Immature natural killer cell (primary cell): ENCODE results near the gene SEC22C. TPM values are rescaled to one million over a fixed set of nuclear protein-coding genes. Genes with fewer than 3 reads are reported as not detected.
"Not testable (repeated sequence)": the region's sequence is repeated elsewhere in the genome, so short reads cannot be mapped to it uniquely, and the experiment has no call there.

ENCODE experiments used
- DNase-seq, 3 donors: peaks; one replicate each; pipeline ENCODE4 v3.0.0; 2022; ENCODE audit warnings: mixed read lengths in 1 of 3
- H3K27ac Mint-ChIP-seq, 6 donors: one replicate each; pipeline ENCODE4 v1.8.0; 2020; ENCODE audit warnings: mixed read lengths in 6 of 6, mild to moderate bottlenecking in 5 of 6, inconsistent platforms in 4 of 6, moderate library complexity in 3 of 6
- H3K27me3 Mint-ChIP-seq, 3 donors: one replicate each; pipeline ENCODE4 v1.8.0; 2020 to 2021; ENCODE audit warnings: low read depth in 3 of 3, mild to moderate bottlenecking in 3 of 3, mixed read lengths in 3 of 3, moderate library complexity in 3 of 3, inconsistent platforms in 1 of 3
- H3K36me3 Mint-ChIP-seq, 3 donors: one replicate each; pipeline ENCODE4 v1.8.0; 2020; ENCODE audit warnings: mixed read lengths in 3 of 3, inconsistent platforms in 2 of 3, mild to moderate bottlenecking in 2 of 3
- H3K4me1 Mint-ChIP-seq, 2 donors: one replicate each; pipeline ENCODE4 v1.8.0; 2020; ENCODE audit warnings: inconsistent platforms in 2 of 2, mild to moderate bottlenecking in 2 of 2, mixed read lengths in 2 of 2, moderate library complexity in 1 of 2
- H3K4me3 Mint-ChIP-seq, 5 donors: one replicate each; pipeline ENCODE4 v1.8.0; 2020; ENCODE audit warnings: mild to moderate bottlenecking in 5 of 5, mixed read lengths in 5 of 5, inconsistent platforms in 3 of 5, moderate library complexity in 3 of 5
- H3K9me3 Mint-ChIP-seq, 6 donors: one replicate each; pipeline ENCODE4 v1.8.0; 2020; ENCODE audit warnings: mild to moderate bottlenecking in 6 of 6, mixed read lengths in 6 of 6, inconsistent platforms in 4 of 6, moderate library complexity in 3 of 6
- polyA plus RNA-seq, 3 donors: library from polyadenylated mRNA; unstranded; fragments of 300-500 nt; fragmentation: Illumina TruSeq; gene quantifications; one replicate each; pipeline ENCODE4 v1.2.3, GENCODE V29; 2021

SEC22C gene
- polyA plus RNA-seq: 10 to 100 TPM; 28.7 to 35.6 (median 30.8) TPM

- H3K36me3 Mint-ChIP-seq: peaks cover 0 to 6% (median 5%) of the 10 kb centered on the region in 3 donors
- H3K4me1 Mint-ChIP-seq: peaks cover 26 to 38% of the 10 kb centered on the region in 2 donors
- H3K4me3 Mint-ChIP-seq: peak within 1 kb of the TSS; percentile 87 to 93 (median 92)
- peak within 1 kb of the TSS; percentile 92 to 97 (median 96) for H3K27ac Mint-ChIP-seq
- H3K27me3 Mint-ChIP-seq: peaks cover 4 to 13% (median 8%) of the 10 kb centered on the region in 3 donors
- no peaks in the 10 kb centered on the region for H3K9me3 Mint-ChIP-seq
- peak; percentile 96 for DNase-seq
These were observed at the start of gene SEC22C for GRCh38 chr3:42581709-42582473. Gene SEC22C (minus strand): TSS chr3:42581967. CDS start chr3:42569046, 12,921 bp downstream.

DNA sequence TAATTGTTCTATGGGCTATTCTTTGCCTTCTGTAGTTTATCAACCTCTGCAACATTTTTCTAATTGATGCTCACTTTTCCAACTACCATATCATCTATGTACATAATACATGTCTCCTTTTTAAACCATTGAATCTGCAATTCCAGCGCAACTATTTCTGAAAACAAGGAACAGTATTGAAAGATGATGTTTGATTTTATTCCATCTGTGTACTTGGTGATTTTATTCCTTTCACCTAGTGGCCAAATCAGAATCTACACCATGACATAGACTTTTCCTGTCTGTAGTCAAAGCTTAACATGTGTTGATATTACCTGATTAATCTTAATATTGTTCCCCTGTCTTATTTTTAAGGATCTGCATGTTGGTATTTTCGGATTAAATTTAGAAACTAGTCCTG, 31.7 kb upstream of the SEC22C start:
- no peak for DNase-seq
- peak overlapping the region; percentile 1 to 58 (median 36) for H3K27ac Mint-ChIP-seq
- H3K36me3 Mint-ChIP-seq: peaks cover 0 to 10% (median 3%) of the 10 kb centered on the region in 3 donors
- peaks cover 0 to 3% (median 2%) of the 10 kb centered on the region in 3 donors for H3K27me3 Mint-ChIP-seq
- H3K4me3 Mint-ChIP-seq: no peak overlapping the region
- peaks cover 47 to 84% of the 10 kb centered on the region in 2 donors for H3K4me1 Mint-ChIP-seq
- no peaks in the 10 kb centered on the region for H3K9me3 Mint-ChIP-seq

DNA sequence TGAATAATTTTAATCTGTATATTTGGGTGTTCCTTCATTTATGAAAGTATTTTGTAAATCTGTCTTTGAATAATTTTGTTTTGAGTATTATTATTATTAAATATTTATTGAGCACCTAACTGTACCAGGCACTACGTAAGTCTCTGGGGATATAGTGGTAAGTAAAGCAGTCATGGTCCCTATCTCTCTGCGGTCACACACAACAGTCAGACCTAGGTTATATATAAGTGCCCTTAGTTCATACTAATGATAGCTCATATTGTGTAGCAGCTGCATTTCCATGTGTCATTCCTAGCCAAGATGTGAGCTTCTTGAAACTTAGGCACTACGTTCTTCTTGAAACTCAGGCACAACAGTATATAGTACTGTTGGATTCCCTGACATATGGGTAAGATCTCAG, 31.2 kb upstream of the SEC22C start:
- H3K9me3 Mint-ChIP-seq: no peaks in the 10 kb centered on the region
- H3K27ac Mint-ChIP-seq: peak overlapping the region in 4 of 6 donors; percentile 4 to 65 (median 53)
- peaks cover 0 to 3% (median 2%) of the 10 kb centered on the region in 3 donors for H3K27me3 Mint-ChIP-seq
- no peak for DNase-seq
- H3K4me3 Mint-ChIP-seq: no peak overlapping the region
- peaks cover 0 to 10% (median 3%) of the 10 kb centered on the region in 3 donors for H3K36me3 Mint-ChIP-seq
- peaks cover 47 to 85% of the 10 kb centered on the region in 2 donors for H3K4me1 Mint-ChIP-seq

DNA sequence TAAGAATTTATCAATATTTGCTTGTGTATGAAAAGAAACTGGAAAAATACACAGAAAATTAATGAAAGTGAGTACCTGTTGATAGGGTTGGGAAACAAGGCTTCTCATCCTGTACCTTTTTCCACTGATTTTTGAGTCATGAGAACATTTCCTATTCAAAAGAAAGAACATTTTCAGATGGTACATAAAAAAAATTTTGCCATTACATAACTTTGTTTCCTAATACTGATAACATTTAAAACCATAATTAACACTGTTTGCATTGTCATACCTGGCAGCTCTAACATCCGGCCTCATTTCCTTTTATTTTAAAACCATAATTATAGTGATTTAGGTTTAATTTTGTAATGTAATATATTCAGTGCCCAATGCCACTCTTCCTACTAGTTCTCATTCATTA, 30.4 kb upstream of the SEC22C start:
- Mint-ChIP-seq H3K27ac (peak overlapping the region in 4 of 6 donors; percentile 13 to 72 (median 56)), H3K9me3 (no peaks in the 10 kb centered on the region), H3K27me3 (peaks cover 0 to 3% (median 2%) of the 10 kb centered on the region in 3 donors), H3K4me3 (no peak overlapping the region), H3K36me3 (peaks cover 0 to 6% (median 0%) of the 10 kb centered on the region in 3 donors), H3K4me1 (peaks cover 50 to 86% of the 10 kb centered on the region in 2 donors)
- no peak for DNase-seq

GRCh38 chr3:42610976-42611375, 29.2 kb upstream of the SEC22C start:
- H3K9me3 Mint-ChIP-seq: no peaks in the 10 kb centered on the region
- H3K36me3 Mint-ChIP-seq: peaks cover 0 to 6% (median 0%) of the 10 kb centered on the region in 3 donors
- peaks cover 47 to 83% of the 10 kb centered on the region in 2 donors for H3K4me1 Mint-ChIP-seq
- peak overlapping the region in 3 of 5 donors; percentile 4 to 14 (median 6) for H3K4me3 Mint-ChIP-seq
- peak overlapping the region; percentile 62 to 82 (median 72) for H3K27ac Mint-ChIP-seq
- peaks cover 0 to 3% (median 2%) of the 10 kb centered on the region in 3 donors for H3K27me3 Mint-ChIP-seq
- DNase-seq: no peak

DNA sequence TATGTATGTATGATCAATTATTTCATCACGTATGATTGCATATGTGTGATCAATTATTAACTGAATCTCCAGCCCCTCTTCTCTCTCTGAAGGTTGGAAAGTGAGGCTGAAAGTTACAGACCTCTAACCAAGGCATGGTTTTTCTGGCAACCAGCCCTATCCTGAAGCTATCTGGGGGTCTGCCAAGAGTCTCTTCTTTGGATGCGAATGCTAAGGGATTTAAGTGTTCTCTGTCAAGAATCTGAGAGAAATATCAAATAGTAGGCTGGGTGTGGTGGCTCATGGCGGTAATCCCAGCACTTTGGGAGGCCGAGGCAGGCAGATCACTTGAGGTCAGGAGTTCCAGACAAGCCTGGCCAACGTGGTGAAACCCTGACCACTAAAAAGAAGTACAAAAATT, 26.8 kb upstream of the SEC22C start:
- Mint-ChIP-seq H3K9me3 (no peaks in the 10 kb centered on the region), H3K4me3 (no peak overlapping the region), H3K36me3 (peaks cover 4 to 12% (median 5%) of the 10 kb centered on the region in 3 donors), H3K27me3 (peaks cover 0 to 3% (median 0%) of the 10 kb centered on the region in 3 donors), H3K4me1 (peaks cover 55 to 86% of the 10 kb centered on the region in 2 donors), H3K27ac (peak overlapping the region in 2 of 6 donors; percentile 10 to 56)
- DNase-seq: no peak

DNA sequence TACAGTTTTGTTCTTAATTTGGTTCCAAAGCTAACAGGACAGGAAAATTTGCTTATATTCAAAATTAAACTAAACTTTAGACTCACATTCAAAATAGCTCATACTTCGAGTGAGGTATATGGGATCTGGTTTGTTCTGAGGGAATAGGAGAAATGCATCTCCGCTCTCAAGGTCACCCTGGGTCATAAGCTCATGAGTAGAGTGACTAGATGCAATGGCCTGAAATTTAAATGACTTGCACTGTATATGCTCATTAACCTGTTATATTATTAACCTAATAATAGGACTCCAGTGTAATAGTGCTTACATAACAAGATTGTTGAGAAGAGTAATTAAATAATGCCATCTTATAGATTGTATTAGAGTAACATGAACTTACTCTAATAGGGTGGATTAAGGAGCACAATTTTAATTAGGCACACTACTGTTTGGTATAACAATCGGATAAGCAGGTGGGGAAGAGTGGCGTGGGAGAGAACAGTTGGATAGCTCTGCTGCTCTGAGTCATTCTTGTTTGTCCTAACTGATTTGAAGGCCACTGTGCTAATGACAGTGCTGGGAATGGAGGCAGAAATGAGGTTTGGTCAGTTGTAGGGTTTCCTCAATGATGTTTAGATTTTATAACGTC, 23.9 kb upstream of the SEC22C start:
- no peak for DNase-seq
- H3K36me3 Mint-ChIP-seq: peaks cover 4 to 8% (median 5%) of the 10 kb centered on the region in 3 donors
- H3K27me3 Mint-ChIP-seq: peaks cover 0 to 3% (median 3%) of the 10 kb centered on the region in 3 donors
- peaks cover 47 to 73% of the 10 kb centered on the region in 2 donors for H3K4me1 Mint-ChIP-seq
- no peaks in the 10 kb centered on the region for H3K9me3 Mint-ChIP-seq
- H3K4me3 Mint-ChIP-seq: no peak overlapping the region
- peak overlapping the region in 1 of 6 donors; percentile 11 for H3K27ac Mint-ChIP-seq

DNA sequence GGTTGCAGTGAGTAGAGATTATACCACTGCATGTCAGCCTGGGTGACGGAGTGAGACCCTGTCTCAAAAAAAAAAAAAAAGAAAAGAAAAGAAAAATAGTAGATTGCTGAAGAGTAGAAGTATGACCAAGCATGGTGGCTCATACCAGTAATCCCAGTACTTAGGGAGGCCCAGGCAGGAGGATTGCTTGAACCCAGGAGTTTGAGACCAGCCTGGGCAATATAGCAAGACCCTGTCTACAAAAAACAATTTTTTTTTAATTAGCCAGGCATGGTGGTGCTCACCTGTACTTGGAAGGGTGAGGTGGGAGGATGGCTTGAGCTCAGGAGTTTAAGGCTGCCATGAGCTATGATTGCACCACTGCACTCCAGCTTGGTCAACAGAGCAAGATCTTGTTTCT, 21.2 kb upstream of the SEC22C start:
- no peak for DNase-seq
- Mint-ChIP-seq H3K27ac (peak overlapping the region in 1 of 6 donors; percentile 16), H3K27me3 (peaks cover 2 to 14% (median 10%) of the 10 kb centered on the region in 3 donors), H3K4me3 (no peak overlapping the region), H3K9me3 (no peaks in the 10 kb centered on the region), H3K36me3 (peaks cover 4 to 6% (median 5%) of the 10 kb centered on the region in 3 donors), H3K4me1 (peaks cover 43 to 70% of the 10 kb centered on the region in 2 donors)

DNA sequence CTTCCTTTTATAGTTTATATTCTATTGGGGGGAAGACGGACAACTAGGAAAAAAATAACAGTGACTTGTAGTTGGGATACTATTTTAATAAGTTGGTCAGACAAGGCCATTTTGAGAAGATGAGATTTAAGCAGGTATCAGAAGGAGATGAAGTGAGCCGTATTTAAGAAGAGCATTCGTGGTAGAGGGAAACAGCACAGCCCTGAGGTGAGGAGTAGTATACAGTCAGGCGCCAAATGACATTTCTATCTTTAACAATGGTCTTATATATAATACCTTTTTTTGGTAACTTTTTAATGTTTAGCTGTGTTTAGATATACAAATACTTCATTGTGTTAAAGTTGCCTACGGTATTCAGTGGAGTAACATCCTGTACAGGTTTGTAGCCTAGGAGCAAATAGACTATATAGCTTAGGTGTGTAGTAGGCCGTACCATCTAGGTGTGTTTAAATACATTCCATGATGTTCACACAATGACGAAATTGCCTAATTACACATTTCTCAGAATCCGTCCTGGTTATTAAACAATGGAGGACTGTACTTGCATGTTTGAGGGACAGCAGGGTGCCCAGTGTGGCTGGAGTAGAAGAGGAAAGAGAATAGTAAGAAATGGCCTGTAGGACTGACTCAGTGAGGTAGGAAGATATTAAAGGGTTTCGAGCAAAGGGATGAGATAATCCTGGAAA, 20.3 kb upstream of the SEC22C start:
- Mint-ChIP-seq H3K27me3 (peaks cover 2 to 14% (median 11%) of the 10 kb centered on the region in 3 donors), H3K9me3 (no peaks in the 10 kb centered on the region), H3K4me1 (peaks cover 40 to 63% of the 10 kb centered on the region in 2 donors), H3K4me3 (peak overlapping the region; percentile 93 to 98 (median 97)), H3K27ac (peak overlapping the region; percentile 89 to 96 (median 92)), H3K36me3 (peaks cover 4 to 6% (median 5%) of the 10 kb centered on the region in 3 donors)
- DNase-seq: no peak

- H3K27me3 Mint-ChIP-seq: peaks cover 2 to 14% (median 14%) of the 10 kb centered on the region in 3 donors
- peaks cover 40 to 56% of the 10 kb centered on the region in 2 donors for H3K4me1 Mint-ChIP-seq
- no peaks in the 10 kb centered on the region for H3K9me3 Mint-ChIP-seq
- no peak for DNase-seq
- peak overlapping the region; percentile 93 to 98 (median 97) for H3K4me3 Mint-ChIP-seq
- peaks cover 4 to 9% (median 5%) of the 10 kb centered on the region in 3 donors for H3K36me3 Mint-ChIP-seq
- peak overlapping the region; percentile 89 to 96 (median 92) for H3K27ac Mint-ChIP-seq
These were observed 19.4 kb upstream of the SEC22C start for GRCh38 chr3:42600958-42601675.

- Mint-ChIP-seq H3K27me3 (peaks cover 2 to 14% (median 14%) of the 10 kb centered on the region in 3 donors), H3K9me3 (no peaks in the 10 kb centered on the region), H3K4me3 (peak within 1 kb of the TSS; percentile 93 to 98 (median 97)), H3K27ac (peak within 1 kb of the TSS; percentile 89 to 100 (median 99)), H3K4me1 (peaks cover 35 to 48% of the 10 kb centered on the region in 2 donors), H3K36me3 (peaks cover 4 to 12% (median 5%) of the 10 kb centered on the region in 3 donors)
- DNase-seq: peak; percentile 99 to 100 (median 99)
These were observed 18.6 kb upstream of the SEC22C start, which contains the start of gene NKTR for GRCh38 chr3:42600111-42600957. Gene NKTR (plus strand): TSS chr3:42600686. CDS start chr3:42601007, 321 bp downstream.

DNA sequence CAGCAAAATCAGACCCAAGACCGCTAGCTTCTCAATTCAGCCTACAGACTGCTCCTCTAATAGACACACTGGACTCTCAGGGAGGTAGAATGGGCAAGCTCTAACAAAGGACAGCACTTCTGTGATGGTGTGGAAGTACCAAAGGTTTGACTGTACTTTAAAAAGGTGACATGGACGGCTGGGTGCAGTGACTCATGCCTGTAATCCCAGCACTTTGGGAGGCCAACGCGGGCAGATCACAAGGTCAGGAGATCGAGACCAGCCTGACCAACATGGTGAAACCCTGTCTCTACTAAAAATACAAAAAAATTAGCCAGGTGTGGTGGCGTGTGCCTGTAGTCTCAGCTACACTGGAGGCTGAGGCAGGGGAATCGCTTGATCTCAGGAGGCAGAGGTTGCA, 15.3 kb upstream of the SEC22C start:
- H3K27ac Mint-ChIP-seq, H3K4me3 Mint-ChIP-seq, DNase-seq, H3K9me3 Mint-ChIP-seq: not testable (repeated sequence)
- H3K36me3 Mint-ChIP-seq: peaks cover 0 to 13% (median 7%) of the 10 kb centered on the region in 3 donors
- peaks cover 2 to 17% (median 14%) of the 10 kb centered on the region in 3 donors for H3K27me3 Mint-ChIP-seq
- peaks cover 23 to 48% of the 10 kb centered on the region in 2 donors for H3K4me1 Mint-ChIP-seq
